Omental fat pad (tissue), 4 donors: ENCODE measurements around the gene PRKCQ. TPM values are rescaled to one million over a fixed set of nuclear protein-coding genes. Genes with fewer than 3 reads are reported as not detected.

Experiments
- ATAC-seq: fragments of 150-250 bp; one replicate; pipeline ENCODE4 v1.9.1; 2016; ENCODE audit warnings: mild to moderate bottlenecking, moderate library complexity; ENCODE audit not compliant: low FRiP score
- DNase-seq: peaks from one replicate; pipeline ENCODE4 v3.0.0-alpha.2; 2019; ENCODE audit warnings: low spot score
- total RNA-seq, 4 donors: library from RNA; depleted of rRNA; stranded (reverse); fragments of >200 nt; gene quantifications; one replicate each; pipeline ENCODE4 v1.1.0, GENCODE V29; 2016
- TF ChIP-seq, protein P1 (sequence below), 3 donors: fragments of 450-650 bp; IDR thresholded peaks; one replicate each; pipeline ENCODE4 v1.5.1; 2016 to 2017; ENCODE audit warnings: antibody characterized with exemption in 3 of 3, mild to moderate bottlenecking in 3 of 3, moderate library complexity in 2 of 3

The PRKCQ gene
- total RNA-seq = 1 to 10 TPM in 1 of 4 donors, under 1 TPM in 3; 0.56 to 1.9 (median 0.86) TPM

DNA sequence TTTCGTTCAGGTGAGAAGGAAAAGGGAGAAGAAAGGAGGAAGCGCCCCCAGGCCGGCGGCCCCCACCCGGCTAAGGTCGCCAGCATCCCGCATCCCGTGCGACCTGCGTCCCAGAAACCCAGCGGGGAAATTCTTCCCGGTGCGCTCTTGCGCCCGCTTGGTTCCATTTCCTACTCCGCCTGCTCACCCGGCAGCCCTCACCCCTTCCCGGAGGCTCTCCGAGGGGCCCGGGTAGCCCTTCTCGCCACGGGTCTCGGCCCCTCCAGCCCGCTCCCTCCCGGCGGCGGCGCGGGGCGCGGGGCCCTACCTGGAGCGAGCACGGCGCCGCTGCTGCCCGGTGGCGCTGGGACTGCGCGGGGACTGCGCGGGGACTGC is at the start of gene PRKCQ:
TSS of gene PRKCQ (minus strand) at position 373 of the 375 bp plus-strand sequence. CDS start 65,141 bp downstream, outside the sequence.
- peak; percentile 22 for ATAC-seq
- DNase-seq = no peak
- TF ChIP-seq, protein P1, sequence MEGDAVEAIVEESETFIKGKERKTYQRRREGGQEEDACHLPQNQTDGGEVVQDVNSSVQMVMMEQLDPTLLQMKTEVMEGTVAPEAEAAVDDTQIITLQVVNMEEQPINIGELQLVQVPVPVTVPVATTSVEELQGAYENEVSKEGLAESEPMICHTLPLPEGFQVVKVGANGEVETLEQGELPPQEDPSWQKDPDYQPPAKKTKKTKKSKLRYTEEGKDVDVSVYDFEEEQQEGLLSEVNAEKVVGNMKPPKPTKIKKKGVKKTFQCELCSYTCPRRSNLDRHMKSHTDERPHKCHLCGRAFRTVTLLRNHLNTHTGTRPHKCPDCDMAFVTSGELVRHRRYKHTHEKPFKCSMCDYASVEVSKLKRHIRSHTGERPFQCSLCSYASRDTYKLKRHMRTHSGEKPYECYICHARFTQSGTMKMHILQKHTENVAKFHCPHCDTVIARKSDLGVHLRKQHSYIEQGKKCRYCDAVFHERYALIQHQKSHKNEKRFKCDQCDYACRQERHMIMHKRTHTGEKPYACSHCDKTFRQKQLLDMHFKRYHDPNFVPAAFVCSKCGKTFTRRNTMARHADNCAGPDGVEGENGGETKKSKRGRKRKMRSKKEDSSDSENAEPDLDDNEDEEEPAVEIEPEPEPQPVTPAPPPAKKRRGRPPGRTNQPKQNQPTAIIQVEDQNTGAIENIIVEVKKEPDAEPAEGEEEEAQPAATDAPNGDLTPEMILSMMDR (IDR thresholded peaks at IDR 0.05) = no peak

GRCh38 chr10:6625428-6625827 is 45.4 kb upstream of the PRKCQ start:
- DNase-seq = no peak
- ATAC-seq = no peak
- TF ChIP-seq, protein P1 (IDR thresholded peaks at IDR 0.05) = no peak

- DNase-seq = no peak
- ATAC-seq = no peak
- TF ChIP-seq, protein P1 (IDR thresholded peaks at IDR 0.05) = no peak
These were observed 44.3 kb upstream of the PRKCQ start for GRCh38 chr10:6624392-6624791.

- no peak for ATAC-seq
- TF ChIP-seq, protein P1 (IDR thresholded peaks at IDR 0.05) = no peak
- no peak for DNase-seq
These were observed 42.8 kb upstream of the PRKCQ start for GRCh38 chr10:6622921-6623320.

- TF ChIP-seq, protein P1 (IDR thresholded peaks at IDR 0.05) = no peak
- DNase-seq = no peak
- no peak for ATAC-seq
These were observed 41.5 kb upstream of the PRKCQ start for GRCh38 chr10:6621536-6621935.

DNA sequence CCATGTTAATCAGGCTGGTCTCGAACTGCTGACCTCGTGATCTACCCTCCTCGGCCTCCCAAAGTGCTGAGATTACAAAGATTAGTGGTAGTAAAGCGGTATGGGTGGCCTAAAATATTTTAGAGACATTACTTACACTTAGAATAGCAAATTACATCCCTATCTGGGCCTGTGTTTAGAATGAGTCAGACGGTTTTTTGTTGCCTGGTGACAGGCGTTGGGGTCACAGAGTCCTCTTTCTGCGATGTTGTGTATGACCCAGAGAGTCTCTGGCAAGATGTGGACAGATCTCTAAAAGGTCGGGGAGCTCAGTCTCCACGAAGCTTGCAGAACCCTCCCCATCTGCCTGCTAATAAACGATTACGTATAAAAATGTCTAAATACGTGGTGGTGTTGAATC is 39.6 kb upstream of the PRKCQ start:
- ATAC-seq (no peak), DNase-seq (no peak)
- TF ChIP-seq, protein P1 (IDR thresholded peaks at IDR 0.05) = no peak

- TF ChIP-seq, protein P1 (IDR thresholded peaks at IDR 0.05) = no peak
- DNase-seq (no peak), ATAC-seq (no peak)
These were observed 38.3 kb upstream of the PRKCQ start for GRCh38 chr10:6618340-6618739.
